Measurements from ENCODE around the gene QRICH2. TPM values are rescaled to one million over a fixed set of nuclear protein-coding genes. Genes with fewer than 3 reads are reported as not detected.
"Not testable (repeated sequence)": the region's sequence is repeated elsewhere in the genome, so short reads cannot be mapped to it uniquely, and the experiment has no call there.

Gene QRICH2
- total RNA-seq, 3 donors from 2014 or later (not counting 1 experiment from before 2014, with no cell fraction given): 2.3 to 3.1 (median 2.9) TPM

- Histone ChIP-seq H3K9me3 (ENCODE audit: control insufficient read depth, insufficient read depth, low read length) (no peaks in the 10 kb centered on the region), H3K27ac (ENCODE audit: low read length) (peak overlapping the region; percentile 95), H3K4me1 (ENCODE audit: control insufficient read depth, insufficient read depth, low read length) (peaks cover 15% of the 10 kb centered on the region), H3K4me3 (ENCODE audit: low read length) (peak overlapping the region; percentile 64), H3K36me3 (ENCODE audit: control insufficient read depth, insufficient read depth, low read length) (no peaks in the 10 kb centered on the region), H3K27me3 (ENCODE audit: control insufficient read depth, insufficient read depth, low read length) (no peaks in the 10 kb centered on the region)
- no peak for TF ChIP-seq CTCF (IDR thresholded peaks at IDR 0.05)
- H3K27ac Mint-ChIP-seq: peak overlapping the region; percentile 64 to 94
- H3K4me1 Mint-ChIP-seq: peaks cover 24 to 27% of the 10 kb centered on the region in 2 donors
- WGBS (ENCODE audit: insufficient coverage): under 1% methylated on average over 51 of the region's 51 CpGs
- intact Hi-C loops (cut with micrococcal nuclease): loop anchor here (5.0 kb wide), 1 partner anchor 99 kb away; the partner anchor contains the start of gene UBE2O
- H3K27me3 Mint-ChIP-seq (ENCODE audit: low read depth in 2 of 2): no peaks in the 10 kb centered on the region
- H3K9me3 Mint-ChIP-seq: no peaks in the 10 kb centered on the region
- no peaks in the 10 kb centered on the region for H3K36me3 Mint-ChIP-seq
- peak overlapping the region; percentile 98 for H3K4me3 Mint-ChIP-seq
- peak in 2 of 3 donors; percentile 0 to 9 for ATAC-seq
- peak; percentile 23 to 29 for DNase-seq
These were observed 45.0 kb upstream of the QRICH2 start for GRCh38 chr17:76353004-76353598.

- intact Hi-C loops (cut with micrococcal nuclease): loop anchor here (5.0 kb wide), 1 partner anchor 101 kb away; the partner anchor contains the start of gene UBE2O
- Histone ChIP-seq H3K4me3 (ENCODE audit: low read length) (no peak overlapping the region), H3K36me3 (ENCODE audit: control insufficient read depth, insufficient read depth, low read length) (peaks cover 8% of the 10 kb centered on the region), H3K9me3 (ENCODE audit: control insufficient read depth, insufficient read depth, low read length) (no peaks in the 10 kb centered on the region), H3K4me1 (ENCODE audit: control insufficient read depth, insufficient read depth, low read length) (peaks cover 15% of the 10 kb centered on the region), H3K27ac (ENCODE audit: low read length) (no peak overlapping the region), H3K27me3 (ENCODE audit: control insufficient read depth, insufficient read depth, low read length) (no peaks in the 10 kb centered on the region)
- H3K9me3 Mint-ChIP-seq: no peaks in the 10 kb centered on the region
- no peaks in the 10 kb centered on the region for H3K27me3 Mint-ChIP-seq (ENCODE audit: low read depth in 2 of 2)
- peaks cover 7% of the 10 kb centered on the region for H3K36me3 Mint-ChIP-seq
- DNase-seq (no peak), ATAC-seq (no peak)
- H3K4me3 Mint-ChIP-seq: peak overlapping the region; percentile 98
- 88% methylated on average over 5 of the region's 9 CpGs for WGBS (ENCODE audit: insufficient coverage)
- no peak for TF ChIP-seq CTCF (IDR thresholded peaks at IDR 0.05)
- peaks cover 24 to 27% of the 10 kb centered on the region in 2 donors for H3K4me1 Mint-ChIP-seq
- H3K27ac Mint-ChIP-seq: peak overlapping the region in 1 of 2 donors; percentile 14
These were observed 43.5 kb upstream of the QRICH2 start for GRCh38 chr17:76351526-76352071.

GRCh38 chr17:76350463-76350862 is 42.4 kb upstream of the QRICH2 start:
- H3K9me3 Mint-ChIP-seq: no peaks in the 10 kb centered on the region
- 97% methylated on average over 5 of the region's 5 CpGs for WGBS (ENCODE audit: insufficient coverage)
- H3K27ac ChIP-seq (ENCODE audit: low read length): no peak overlapping the region
- no peaks in the 10 kb centered on the region for H3K9me3 ChIP-seq (ENCODE audit: control insufficient read depth, insufficient read depth, low read length)
- ATAC-seq (no peak), DNase-seq (no peak)
- H3K4me1 Mint-ChIP-seq: peaks cover 24 to 27% of the 10 kb centered on the region in 2 donors
- no peak overlapping the region for H3K4me3 Mint-ChIP-seq
- no peak for TF ChIP-seq CTCF (IDR thresholded peaks at IDR 0.05)
- peaks cover 16% of the 10 kb centered on the region for H3K36me3 ChIP-seq (ENCODE audit: control insufficient read depth, insufficient read depth, low read length)
- intact Hi-C loops (cut with micrococcal nuclease): loop anchor here (5.0 kb wide), 1 partner anchor 102 kb away; the partner anchor contains the start of gene UBE2O
- H3K27ac Mint-ChIP-seq: no peak overlapping the region
- H3K36me3 Mint-ChIP-seq: peaks cover 7% of the 10 kb centered on the region
- no peak overlapping the region for H3K4me3 ChIP-seq (ENCODE audit: low read length)
- H3K27me3 ChIP-seq (ENCODE audit: control insufficient read depth, insufficient read depth, low read length): no peaks in the 10 kb centered on the region
- H3K4me1 ChIP-seq (ENCODE audit: control insufficient read depth, insufficient read depth, low read length): peaks cover 15% of the 10 kb centered on the region
- no peaks in the 10 kb centered on the region for H3K27me3 Mint-ChIP-seq (ENCODE audit: low read depth in 2 of 2)

- H3K4me3 Mint-ChIP-seq; H3K27me3 ChIP-seq (ENCODE audit: control insufficient read depth, insufficient read depth, low read length); H3K27ac Mint-ChIP-seq; H3K27me3 Mint-ChIP-seq (ENCODE audit: low read depth in 2 of 2); H3K36me3 Mint-ChIP-seq; ATAC-seq; DNase-seq; H3K4me1 Mint-ChIP-seq; H3K27ac ChIP-seq (ENCODE audit: low read length); H3K4me3 ChIP-seq (ENCODE audit: low read length); intact Hi-C loops (cut with micrococcal nuclease); H3K9me3 Mint-ChIP-seq; H3K4me1 ChIP-seq (ENCODE audit: control insufficient read depth, insufficient read depth, low read length); H3K9me3 ChIP-seq (ENCODE audit: control insufficient read depth, insufficient read depth, low read length): not testable (repeated sequence)
- peaks cover 22% of the 10 kb centered on the region for H3K36me3 ChIP-seq (ENCODE audit: control insufficient read depth, insufficient read depth, low read length)
- 98% methylated on average over 11 of the region's 11 CpGs for WGBS (ENCODE audit: insufficient coverage)
These were observed 38.9 kb upstream of the QRICH2 start for GRCh38 chr17:76346936-76347335.

Data from natural killer cell (primary cell).